SK-N-MC (cell line): ENCODE results near the gene RPP14.

ENCODE experiments used
- EZH2 ChIP-seq: fragments of 200-600 bp; sonication (generic); IDR thresholded peaks from one replicate; pipeline ENCODE4 v1.6.1; 2017; ENCODE audit warnings: antibody characterized with exemption
- FOXP2 ChIP-seq: optimal IDR thresholded peaks from 2 replicates; pipeline ENCODE3; 2011; ENCODE audit warnings: mild to moderate bottlenecking, moderate library complexity; ENCODE audit not compliant: insufficient read depth; ENCODE audit errors: extremely low read length, control extremely low read depth
- POLR2AphosphoS5 ChIP-seq: IDR thresholded peaks from 2 replicates; pipeline ENCODE4 v1.6.1; 2012; ENCODE audit warnings: mild to moderate bottlenecking, low read depth, low read length, borderline replicate concordance

- TF ChIP-seq POLR2AphosphoS5 (no peak), EZH2 (no peak), FOXP2 (no peak)
These were observed 45.3 kb upstream of the RPP14 start for GRCh38 chr3:58260733-58261132.
